Muscle layer of colon (tissue), 2 donors: Measurements from ENCODE around the gene LIPM.

Experiments used
- H3K27ac ChIP-seq: one replicate; pipeline ENCODE4 v1.7.0; 2013; ENCODE audit warnings: low read depth, mild to moderate bottlenecking, low read length, moderate library complexity
- H3K27me3 ChIP-seq, 2 donors: one replicate each; pipeline ENCODE4 v1.7.0; 2013; ENCODE audit warnings: low read length in 2 of 2, mild to moderate bottlenecking in 2 of 2; ENCODE audit not compliant: insufficient read depth in 2 of 2, control insufficient read depth in 1 of 2
- H3K36me3 ChIP-seq: one replicate; pipeline ENCODE4 v1.7.0; 2013; ENCODE audit warnings: mild to moderate bottlenecking, low read length; ENCODE audit not compliant: insufficient read depth
- H3K4me1 ChIP-seq: one replicate; pipeline ENCODE4 v1.7.0; 2013; ENCODE audit warnings: mild to moderate bottlenecking, low read length; ENCODE audit not compliant: insufficient read depth
- H3K4me3 ChIP-seq, 2 donors: one replicate each; pipeline ENCODE4 v1.7.0; 2013; ENCODE audit warnings: low read length in 2 of 2, low read depth in 1 of 2, mild to moderate bottlenecking in 1 of 2, moderate library complexity in 1 of 2
- H3K9ac ChIP-seq: one replicate; pipeline ENCODE4 v1.7.0; 2013; ENCODE audit warnings: low read length
- H3K9me3 ChIP-seq: one replicate; pipeline ENCODE4 v1.7.0; 2013; ENCODE audit warnings: mild to moderate bottlenecking, low read length
- donor health status: abdominal sarcoma.
- donor health status: Adenocarcinoma of cecum.

Gene LIPM

GRCh38 chr10:88783724-88784123 lies 18.8 kb upstream of the LIPM start:
- H3K4me3 ChIP-seq: no peak overlapping the region
- H3K9ac ChIP-seq: no peak overlapping the region
- H3K9me3 ChIP-seq: no peaks in the 10 kb centered on the region
- no peaks in the 10 kb centered on the region for H3K27me3 ChIP-seq
- H3K4me1 ChIP-seq: no peaks in the 10 kb centered on the region
- no peaks in the 10 kb centered on the region for H3K36me3 ChIP-seq
- H3K27ac ChIP-seq: no peak overlapping the region

DNA sequence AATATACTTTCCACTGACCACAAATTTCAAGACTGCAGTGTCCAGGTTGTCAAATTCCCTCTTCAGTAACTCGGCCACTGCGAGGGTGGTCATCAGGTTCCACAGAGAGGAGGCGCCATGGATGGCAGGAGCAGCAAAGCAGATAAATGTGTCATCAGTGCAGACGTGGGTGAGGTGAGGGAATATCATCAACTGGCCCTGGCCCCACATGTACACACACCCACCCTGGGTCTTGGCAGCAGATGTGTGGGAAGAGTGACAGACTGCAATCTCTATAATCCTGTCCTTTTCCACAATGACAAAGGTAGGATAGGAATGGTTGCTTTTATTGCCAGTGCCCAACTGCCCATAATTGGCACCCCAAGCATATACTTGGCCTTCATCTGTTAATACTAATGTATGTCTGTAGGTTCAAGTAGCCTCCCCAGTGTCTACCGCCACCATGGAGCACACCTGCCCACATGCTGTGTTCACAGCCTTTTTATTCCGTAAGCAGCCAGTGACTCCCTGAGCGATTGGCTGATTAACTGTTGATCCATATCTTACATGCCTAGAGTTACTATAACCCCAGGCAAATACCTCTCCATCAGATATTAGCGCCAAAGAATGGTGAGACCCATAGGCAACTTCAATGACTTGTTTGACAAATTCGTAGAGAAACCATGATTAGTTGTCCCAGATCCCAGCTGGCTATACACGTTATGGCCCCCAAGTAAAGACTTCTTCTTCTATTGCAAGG lies 16.3 kb upstream of the LIPM start:
- Histone ChIP-seq H3K27ac (no peak overlapping the region), H3K27me3 (no peaks in the 10 kb centered on the region), H3K4me1 (no peaks in the 10 kb centered on the region), H3K4me3 (no peak overlapping the region), H3K36me3 (no peaks in the 10 kb centered on the region), H3K9ac (no peak overlapping the region), H3K9me3 (no peaks in the 10 kb centered on the region)

DNA sequence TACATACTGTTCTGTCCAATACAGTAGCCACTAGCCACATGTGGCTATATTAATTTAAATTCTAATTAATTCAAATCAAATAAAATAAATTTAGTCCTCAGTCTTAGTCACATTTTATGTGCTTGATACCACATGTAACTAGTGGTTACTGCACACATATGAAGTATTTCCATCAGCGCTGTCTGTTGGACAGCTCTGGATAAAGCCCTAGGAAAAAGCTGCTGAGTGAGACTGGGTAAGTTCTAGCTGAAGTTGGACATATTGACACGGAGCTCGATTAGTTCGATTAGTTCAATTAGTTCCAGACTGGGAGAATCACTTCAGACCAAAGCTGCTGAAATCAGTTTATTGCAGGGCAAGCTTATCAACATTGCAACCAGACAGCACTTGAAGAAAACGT lies 15.1 kb upstream of the LIPM start:
- no peak overlapping the region for H3K9ac ChIP-seq
- no peaks in the 10 kb centered on the region for H3K9me3 ChIP-seq
- no peaks in the 10 kb centered on the region for H3K36me3 ChIP-seq
- H3K4me3 ChIP-seq: no peak overlapping the region
- no peaks in the 10 kb centered on the region for H3K27me3 ChIP-seq
- no peak overlapping the region for H3K27ac ChIP-seq
- H3K4me1 ChIP-seq: no peaks in the 10 kb centered on the region

DNA sequence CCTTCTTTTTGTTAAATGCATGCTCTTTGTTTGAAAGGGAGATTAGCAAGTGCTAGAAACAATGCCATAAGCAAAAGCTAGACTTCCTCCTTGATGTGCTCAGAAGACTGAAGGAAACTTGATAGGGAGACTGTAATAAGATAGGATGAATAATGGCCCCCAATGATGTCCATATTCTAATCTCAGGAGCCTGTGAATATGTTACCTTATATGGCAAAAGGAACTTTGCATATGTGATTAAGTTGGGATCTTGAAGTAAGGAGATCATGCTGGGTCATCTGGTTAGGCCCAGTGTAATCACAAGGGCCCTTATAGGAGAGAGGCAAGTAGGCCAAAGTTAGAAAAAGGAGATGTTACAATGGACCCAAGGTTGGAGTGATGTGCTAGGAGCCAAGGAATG lies 13.6 kb upstream of the LIPM start:
- Histone ChIP-seq H3K9ac (no peak overlapping the region), H3K27ac (no peak overlapping the region), H3K4me3 (no peak overlapping the region), H3K36me3 (no peaks in the 10 kb centered on the region), H3K4me1 (no peaks in the 10 kb centered on the region), H3K27me3 (no peaks in the 10 kb centered on the region), H3K9me3 (no peaks in the 10 kb centered on the region)

DNA sequence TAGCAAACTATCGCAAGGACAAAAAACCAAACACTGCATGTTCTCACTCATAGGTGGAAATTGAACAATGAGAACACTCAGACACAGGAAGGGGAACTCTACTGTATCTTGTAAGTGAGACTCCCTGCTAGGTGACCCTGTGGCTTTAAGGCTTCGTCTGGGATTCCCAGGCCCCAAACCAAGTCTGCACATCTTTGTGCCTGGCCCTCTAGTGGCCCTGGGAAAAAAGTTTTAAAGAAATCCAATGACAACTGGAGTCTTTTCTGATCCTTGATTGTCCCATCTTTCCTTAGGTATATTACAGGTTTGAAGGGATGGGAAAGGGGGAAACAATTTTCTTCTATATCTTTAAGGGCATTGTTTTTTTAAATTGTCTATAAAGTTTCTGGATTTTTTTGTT lies 10.6 kb upstream of the LIPM start:
- H3K36me3 ChIP-seq: no peaks in the 10 kb centered on the region
- H3K27me3 ChIP-seq: no peaks in the 10 kb centered on the region
- no peaks in the 10 kb centered on the region for H3K9me3 ChIP-seq
- H3K9ac ChIP-seq: no peak overlapping the region
- no peak overlapping the region for H3K27ac ChIP-seq
- no peak overlapping the region for H3K4me3 ChIP-seq
- no peaks in the 10 kb centered on the region for H3K4me1 ChIP-seq

DNA sequence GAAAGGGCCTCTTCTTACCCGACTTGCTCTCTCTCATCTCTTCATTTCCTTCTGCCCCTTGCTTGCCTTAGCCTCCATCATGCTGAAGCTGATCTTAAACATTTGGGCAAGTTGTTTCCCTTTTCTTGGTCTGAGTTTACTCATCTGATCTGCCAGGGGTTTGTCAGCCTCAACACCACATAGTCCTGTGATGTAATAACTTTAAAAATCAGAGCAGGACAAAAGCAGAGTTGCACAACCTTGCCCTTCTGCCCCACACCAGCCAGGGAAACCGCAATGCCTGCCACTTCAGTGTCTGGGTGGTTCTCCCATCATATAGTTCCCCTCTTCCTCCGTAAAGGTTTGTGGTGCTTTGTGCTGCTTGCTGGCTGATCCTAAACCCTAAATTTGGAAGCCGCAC lies 9.9 kb upstream of the LIPM start:
- no peaks in the 10 kb centered on the region for H3K9me3 ChIP-seq
- no peak overlapping the region for H3K4me3 ChIP-seq
- H3K27ac ChIP-seq: no peak overlapping the region
- no peaks in the 10 kb centered on the region for H3K4me1 ChIP-seq
- no peak overlapping the region for H3K9ac ChIP-seq
- H3K36me3 ChIP-seq: no peaks in the 10 kb centered on the region
- no peaks in the 10 kb centered on the region for H3K27me3 ChIP-seq

- no peaks in the 10 kb centered on the region for H3K4me1 ChIP-seq
- H3K27me3 ChIP-seq: no peaks in the 10 kb centered on the region
- H3K27ac ChIP-seq: no peak overlapping the region
- H3K9me3 ChIP-seq: no peaks in the 10 kb centered on the region
- no peak overlapping the region for H3K4me3 ChIP-seq
- H3K9ac ChIP-seq: no peak overlapping the region
- no peaks in the 10 kb centered on the region for H3K36me3 ChIP-seq
Measured at GRCh38 chr10:88793712-88794299, 8.7 kb upstream of the LIPM start.

- Histone ChIP-seq H3K4me3 (no peak overlapping the region), H3K27ac (no peak overlapping the region), H3K9me3 (no peaks in the 10 kb centered on the region), H3K27me3 (no peaks in the 10 kb centered on the region), H3K9ac (no peak overlapping the region), H3K36me3 (no peaks in the 10 kb centered on the region), H3K4me1 (no peaks in the 10 kb centered on the region)
Measured at GRCh38 chr10:88794731-88795130, 7.8 kb upstream of the LIPM start.

DNA sequence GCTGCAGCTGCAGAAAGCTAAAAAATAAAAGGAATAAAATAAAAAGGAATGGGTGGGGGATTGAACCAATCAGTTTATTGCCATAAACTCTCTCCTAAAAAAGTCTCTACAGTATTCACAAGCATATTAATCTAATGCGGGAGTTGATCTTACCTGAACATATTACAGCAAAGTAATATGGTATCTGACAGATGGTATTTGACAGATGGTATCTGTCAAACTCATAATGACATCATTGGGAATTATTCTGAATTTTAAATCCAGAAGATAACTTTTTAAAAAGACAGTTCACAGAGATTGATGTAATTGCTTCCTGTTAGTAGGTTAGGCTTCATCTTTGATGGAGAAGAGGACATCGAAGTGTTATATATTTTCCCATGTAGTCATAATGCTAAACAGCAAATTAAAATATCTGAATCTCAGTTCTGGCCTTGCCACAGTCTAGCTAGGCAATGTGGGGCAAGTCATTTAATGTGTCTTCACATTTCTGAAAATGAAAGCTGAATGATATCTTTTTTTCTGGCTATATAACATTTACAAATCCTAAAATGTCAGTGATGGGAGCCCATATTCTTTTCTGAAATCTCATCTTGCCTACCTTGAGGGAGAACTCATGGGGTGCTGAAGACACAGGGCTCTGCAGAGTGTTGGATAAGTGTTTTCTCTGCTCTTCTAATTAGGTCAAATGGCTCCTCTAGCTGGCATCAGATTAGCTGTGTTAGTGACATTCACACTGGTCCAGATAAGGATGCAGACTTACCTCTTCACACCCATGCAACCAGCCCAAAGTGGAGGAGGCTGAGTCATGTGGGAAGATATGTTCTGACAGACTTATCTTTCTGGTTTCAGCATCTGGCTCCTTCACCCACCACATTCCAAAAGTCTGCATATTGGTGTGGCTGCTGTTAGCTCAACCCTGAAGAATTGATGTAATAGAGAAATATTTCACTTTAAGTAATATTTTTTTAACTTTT lies 2.1 kb upstream of the LIPM start:
- H3K36me3 ChIP-seq: no peaks in the 10 kb centered on the region
- no peak overlapping the region for H3K27ac ChIP-seq
- H3K4me1 ChIP-seq: no peaks in the 10 kb centered on the region
- no peaks in the 10 kb centered on the region for H3K27me3 ChIP-seq
- H3K9me3 ChIP-seq: no peaks in the 10 kb centered on the region
- H3K4me3 ChIP-seq: no peak overlapping the region
- H3K9ac ChIP-seq: no peak overlapping the region

- Histone ChIP-seq H3K9me3 (no peaks in the 10 kb centered on the region), H3K36me3 (no peaks in the 10 kb centered on the region), H3K4me3 (no peak overlapping the region), H3K4me1 (no peaks in the 10 kb centered on the region), H3K9ac (no peak overlapping the region), H3K27me3 (no peaks in the 10 kb centered on the region), H3K27ac (no peak overlapping the region)
Measured at GRCh38 chr10:88803641-88804040, 1.1 kb downstream of the LIPM start.

- Histone ChIP-seq H3K4me3 (no peak overlapping the region), H3K9me3 (no peaks in the 10 kb centered on the region), H3K4me1 (no peaks in the 10 kb centered on the region), H3K36me3 (no peaks in the 10 kb centered on the region), H3K27me3 (no peaks in the 10 kb centered on the region), H3K27ac (no peak overlapping the region), H3K9ac (no peak overlapping the region)
Measured at GRCh38 chr10:88804083-88804812, 1.7 kb downstream of the LIPM start.
